ENCODE measurements around the gene UROC1.

UROC1 gene

GRCh38 chr3:126438186-126438585 is 79.4 kb downstream of the UROC1 start:
- DNase-seq: no peak

- DNase-seq: no peak
These were observed 80.5 kb downstream of the UROC1 start for GRCh38 chr3:126436826-126437717.

GRCh38 chr3:126435456-126436315 is 81.9 kb downstream of the UROC1 start:
- DNase-seq: no peak

- no peak for DNase-seq
These were observed 82.6 kb downstream of the UROC1 start for GRCh38 chr3:126434931-126435411.

GRCh38 chr3:126434264-126434590 is 83.3 kb downstream of the UROC1 start:
- DNase-seq: no peak

GRCh38 chr3:126433496-126434263 is 83.9 kb downstream of the UROC1 start:
- DNase-seq: no peak

- no peak for DNase-seq
These were observed 84.5 kb downstream of the UROC1 start for GRCh38 chr3:126433105-126433430.

GRCh38 chr3:126432361-126433104 is 85.0 kb downstream of the UROC1 start:
- no peak for DNase-seq

Data from effector CD8-positive, alpha-beta T cell (primary cell).